ENCODE data around the gene FBXO7. TPM values are rescaled to one million over a fixed set of nuclear protein-coding genes. Genes with fewer than 3 reads are reported as not detected.

Gene FBXO7
- total RNA-seq, 4 donors from 2014 or later = 197 to 321 (median 253) TPM

- no peak for TF ChIP-seq POLR2A (IDR thresholded peaks at IDR 0.05)
- TF ChIP-seq, protein P1, sequence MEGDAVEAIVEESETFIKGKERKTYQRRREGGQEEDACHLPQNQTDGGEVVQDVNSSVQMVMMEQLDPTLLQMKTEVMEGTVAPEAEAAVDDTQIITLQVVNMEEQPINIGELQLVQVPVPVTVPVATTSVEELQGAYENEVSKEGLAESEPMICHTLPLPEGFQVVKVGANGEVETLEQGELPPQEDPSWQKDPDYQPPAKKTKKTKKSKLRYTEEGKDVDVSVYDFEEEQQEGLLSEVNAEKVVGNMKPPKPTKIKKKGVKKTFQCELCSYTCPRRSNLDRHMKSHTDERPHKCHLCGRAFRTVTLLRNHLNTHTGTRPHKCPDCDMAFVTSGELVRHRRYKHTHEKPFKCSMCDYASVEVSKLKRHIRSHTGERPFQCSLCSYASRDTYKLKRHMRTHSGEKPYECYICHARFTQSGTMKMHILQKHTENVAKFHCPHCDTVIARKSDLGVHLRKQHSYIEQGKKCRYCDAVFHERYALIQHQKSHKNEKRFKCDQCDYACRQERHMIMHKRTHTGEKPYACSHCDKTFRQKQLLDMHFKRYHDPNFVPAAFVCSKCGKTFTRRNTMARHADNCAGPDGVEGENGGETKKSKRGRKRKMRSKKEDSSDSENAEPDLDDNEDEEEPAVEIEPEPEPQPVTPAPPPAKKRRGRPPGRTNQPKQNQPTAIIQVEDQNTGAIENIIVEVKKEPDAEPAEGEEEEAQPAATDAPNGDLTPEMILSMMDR (IDR thresholded peaks at IDR 0.05) = no peak
- no peak for DNase-seq
- H3K4me1 ChIP-seq = no peaks in the 10 kb centered on the region
- no peak overlapping the region for H3K4me3 ChIP-seq (replicated peaks in 1 of 3)
- WGBS, 2 donors = 81 to 95% methylated on average over 7 of the region's 7 CpGs
- no peaks in the 10 kb centered on the region for H3K27me3 ChIP-seq
- intact Hi-C loops (cut with DNase I) = no loop called here
- H3K9me3 ChIP-seq = no peaks in the 10 kb centered on the region
- H3K27ac ChIP-seq = no peak overlapping the region
- no peaks in the 10 kb centered on the region for H3K36me3 ChIP-seq
Observed at GRCh38 chr22:32548039-32548438, 73.4 kb downstream of the FBXO7 start.

Other genes with a start within 250 kb of the FBXO7 start
- gene SLC5A4, start 219.5 kb upstream of the FBXO7 start, total RNA-seq = 1 to 10 TPM in 3 of 4 donors, under 1 TPM in 1; 0.45 to 1.3 (median 1.3) TPM
- not detected for gene RFPL3, start 116.9 kb upstream of the FBXO7 start, total RNA-seq
- 10 to 100 TPM; 64.0 to 82.9 (median 77.7) TPM for gene RTCB, start 62.6 kb upstream of the FBXO7 start, total RNA-seq
- gene BPIFC, start 10.4 kb upstream of the FBXO7 start, total RNA-seq = not detected

Data from thyroid gland (tissue), 4 donors.